Gastrocnemius medialis (tissue), 4 donors: Measurements from ENCODE around the gene TK2. TPM values are rescaled to one million over a fixed set of nuclear protein-coding genes. Genes with fewer than 3 reads are reported as not detected.

Source experiments
- ATAC-seq, 2 donors: fragments of 150-250 bp; one replicate each; pipeline ENCODE4 v1.9.1; 2016
- DNase-seq, 2 donors: peaks; one replicate each; pipeline ENCODE4 v3.0.0-alpha.2; 2019
- H3K27ac ChIP-seq, 4 donors: fragments of 200-600 bp; sonication (generic); 1 replicate in 1 of 4; 2 replicates in 3 of 4; pipeline ENCODE4 v1.5.1; 2016 to 2018; ENCODE audit warnings: mild to moderate bottlenecking in 2 of 4, moderate library complexity in 1 of 4
- H3K27me3 ChIP-seq, 3 donors: fragments of 200-600 bp; sonication (generic) in 2 of 3; 1 replicate in 1 of 3; 2 replicates in 2 of 3; pipeline versions ENCODE4 v1.5.1 to v1.6.0; 2016 to 2019; ENCODE audit warnings: mild to moderate bottlenecking in 1 of 3, moderate library complexity in 1 of 3
- H3K36me3 ChIP-seq, 2 donors: fragments of 200-600 bp; sonication (generic) in 1 of 2; one replicate each; pipeline ENCODE4 v1.5.1; 2017 to 2018
- H3K4me1 ChIP-seq, 2 donors: fragments of 200-600 bp; sonication (generic) in 1 of 2; one replicate each; pipeline ENCODE4 v1.5.1; 2016 to 2017; ENCODE audit warnings: mild to moderate bottlenecking in 2 of 2
- H3K4me3 ChIP-seq, 4 donors: fragments of 200-600 bp; sonication (generic) in 3 of 4; 1 replicate in 1 of 4; 2 replicates in 3 of 4; pipeline ENCODE4 v1.5.1; 2016 to 2019; ENCODE audit warnings: mild to moderate bottlenecking in 2 of 4
- H3K9me3 ChIP-seq, 3 donors: fragments of 200-600 bp; sonication (generic) in 2 of 3; 1 replicate in 1 of 3; 2 replicates in 2 of 3; pipeline ENCODE4 v1.5.1; 2016 to 2019
- CTCF ChIP-seq, 5 experiments: fragments of 450-650 bp in 3 of 5; fragments of 200-600 bp in 2 of 5; sonication (generic) in 2 of 5; IDR thresholded peaks in 4 of 5; conservative IDR thresholded peaks in 1 of 5; 1 replicate in 4 of 5; 2 replicates in 1 of 5; pipeline ENCODE4 v1.5.1; 2016 to 2019; ENCODE audit warnings: antibody characterized with exemption in 5 of 5, mild to moderate bottlenecking in 3 of 5, moderate library complexity in 3 of 5
- POLR2A ChIP-seq, 2 donors: fragments of 450-650 bp; IDR thresholded peaks; one replicate each; pipeline ENCODE4 v1.6.1; 2017; ENCODE audit warnings: antibody characterized with exemption in 2 of 2, mild to moderate bottlenecking in 2 of 2, moderate library complexity in 2 of 2
- in situ Hi-C, 4 donors: fragments of 200-750 bp; cut with MboI; loops; one replicate each; pipeline versions ENCODE4 v1.15.0 to v1.8.0; 2017; ENCODE audit warnings: low sequenced_read_pairs in 4 of 4
- intact Hi-C: fragments of 100-400 bp; cut with DNase I; formaldehyde crosslinking; loops from one replicate; pipeline ENCODE4 v1.15.1; 2023; ENCODE audit warnings: low total_unique reads
- total RNA-seq, 4 donors: library from RNA; depleted of rRNA; stranded (reverse); fragments of >200 nt; gene quantifications; one replicate each; pipeline versions ENCODE4 v1.1.0 to v1.2.3, GENCODE V29; 2016

TK2 gene
- total RNA-seq, 4 donors from 2014 or later = 10.6 to 22.7 (median 15.5) TPM

GRCh38 chr16:66486199-66486772, 63.6 kb downstream of the TK2 start:
- Histone ChIP-seq H3K4me3 (no peak overlapping the region), H3K27me3 (no peaks in the 10 kb centered on the region), H3K4me1 (no peaks in the 10 kb centered on the region), H3K36me3 (no peaks in the 10 kb centered on the region), H3K9me3 (no peaks in the 10 kb centered on the region), H3K27ac (no peak overlapping the region)
- TF ChIP-seq CTCF (IDR thresholded peaks at IDR 0.05 in 4 of 5, conservative IDR thresholded peaks at IDR 0.05 in 1 of 5) (no peak), POLR2A (IDR thresholded peaks at IDR 0.05) (no peak)
- in situ Hi-C loops (no loop called here), intact Hi-C loops (loop anchor here (10.0 kb wide), 1 partner anchor 389 kb away; no protein-coding TSS in a partner anchor)
- DNase-seq (no peak), ATAC-seq (no peak)

GRCh38 chr16:66485376-66485775, 64.5 kb downstream of the TK2 start:
- DNase-seq (peak in 1 of 2 donors; percentile 9), ATAC-seq (no peak)
- no peaks in the 10 kb centered on the region for H3K4me1 ChIP-seq
- intact Hi-C loops (loop anchor here (10.0 kb wide), 1 partner anchor 389 kb away; no protein-coding TSS in a partner anchor), in situ Hi-C loops (no loop called here)
- no peak overlapping the region for H3K4me3 ChIP-seq
- no peaks in the 10 kb centered on the region for H3K9me3 ChIP-seq
- TF ChIP-seq POLR2A (IDR thresholded peaks at IDR 0.05) = no peak
- TF ChIP-seq CTCF (IDR thresholded peaks at IDR 0.05 in 4 of 5, conservative IDR thresholded peaks at IDR 0.05 in 1 of 5) = no peak
- no peaks in the 10 kb centered on the region for H3K27me3 ChIP-seq
- no peaks in the 10 kb centered on the region for H3K36me3 ChIP-seq
- no peak overlapping the region for H3K27ac ChIP-seq

- in situ Hi-C loops = no loop called here
These were observed 65.3 kb downstream of the TK2 start for GRCh38 chr16:66484453-66485213.

GRCh38 chr16:66483689-66484452, 66.1 kb downstream of the TK2 start:
- Histone ChIP-seq H3K36me3 (no peaks in the 10 kb centered on the region), H3K4me3 (no peak overlapping the region), H3K9me3 (no peaks in the 10 kb centered on the region), H3K4me1 (peaks cover 0 to 3% of the 10 kb centered on the region in 2 donors), H3K27ac (no peak overlapping the region), H3K27me3 (no peaks in the 10 kb centered on the region)
- DNase-seq (peak; percentile 42 to 56), ATAC-seq (peak; percentile 34 to 61)
- TF ChIP-seq POLR2A (IDR thresholded peaks at IDR 0.05) (no peak), CTCF (IDR thresholded peaks at IDR 0.05 in 4 of 5, conservative IDR thresholded peaks at IDR 0.05 in 1 of 5) (peak; percentile 78 to 95 (median 83))
- intact Hi-C loops (loop anchor here (1.0 to 10.0 kb wide), 4 partner anchors 78 to 391 kb away; no protein-coding TSS in a partner anchor), in situ Hi-C loops (no loop called here)

More at GRCh38 chr16:66484453-66485213, 65.3 kb downstream of the TK2 start:
- Histone ChIP-seq H3K4me1 (no peaks in the 10 kb centered on the region), H3K27ac (no peak overlapping the region), H3K9me3 (no peaks in the 10 kb centered on the region), H3K36me3 (no peaks in the 10 kb centered on the region), H3K4me3 (no peak overlapping the region), H3K27me3 (no peaks in the 10 kb centered on the region)
- intact Hi-C loops = loop anchor here (5.0 to 10.0 kb wide), 2 partner anchors 103 to 390 kb away; no protein-coding TSS in a partner anchor
- ATAC-seq (no peak), DNase-seq (no peak)
- TF ChIP-seq POLR2A (IDR thresholded peaks at IDR 0.05) (no peak), CTCF (IDR thresholded peaks at IDR 0.05 in 4 of 5, conservative IDR thresholded peaks at IDR 0.05 in 1 of 5) (no peak)
